ENCODE data around the gene TMEM39B. TPM values are rescaled to one million over a fixed set of nuclear protein-coding genes. Genes with fewer than 3 reads are reported as not detected.
A peak's percentile ranks its signal among the peaks of the same experiment; 100 is the strongest.
"Not testable (repeated sequence)": the region's sequence is repeated elsewhere in the genome, so short reads cannot be mapped to it uniquely, and the experiment has no call there.

Gene TMEM39B
- total RNA-seq, 1 experiment from 2014 or later = 19.0 TPM

DNA sequence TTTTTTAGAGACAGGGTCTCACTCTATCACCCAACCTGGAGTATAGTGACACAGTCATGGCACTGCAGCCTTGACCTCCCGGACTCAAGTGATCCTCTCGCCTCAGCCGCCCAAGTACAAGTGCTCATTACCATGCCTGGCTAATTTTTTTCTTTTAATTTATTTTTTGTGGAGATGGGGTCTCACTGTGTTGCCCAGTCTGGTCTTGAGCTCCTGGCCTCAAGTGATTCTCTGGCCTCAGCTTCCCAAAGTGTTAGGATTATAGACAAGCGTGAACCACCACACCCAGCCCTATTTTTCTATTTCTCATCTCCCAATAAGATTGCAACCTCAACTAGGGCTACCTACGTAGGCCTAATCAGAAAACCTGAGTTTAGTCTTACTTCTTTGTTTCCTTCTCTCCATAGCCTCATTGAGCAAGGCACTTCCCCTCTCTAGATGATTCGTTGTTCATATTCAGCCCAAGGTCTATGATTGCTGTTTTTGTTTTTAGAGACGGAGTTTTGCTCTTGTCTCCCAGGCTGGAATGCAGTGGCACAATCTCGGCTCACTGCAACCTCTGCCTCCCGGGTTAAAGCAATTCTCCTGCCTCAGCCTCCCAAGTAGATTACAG, 34.0 kb downstream of the TMEM39B start:
- in situ Hi-C loops (cut with HindIII; ENCODE audit: low sequenced_read_pairs) = no loop called here
- DNase-seq (ENCODE audit: low spot score) = no peak

GRCh38 chr1:32107742-32108661, 35.3 kb downstream of the TMEM39B start, which contains the start of gene KPNA6:
Gene KPNA6, plus strand, starts transcription at chr1:32108056. Its CDS starts 75 bp downstream, at chr1:32108131.
- in situ Hi-C loops (cut with HindIII; ENCODE audit: low sequenced_read_pairs) = no loop called here
- peak; percentile 95 for DNase-seq (ENCODE audit: low spot score)

- DNase-seq (ENCODE audit: low spot score) = no peak
- in situ Hi-C loops (cut with HindIII; ENCODE audit: low sequenced_read_pairs) = no loop called here
Measured at GRCh38 chr1:32111040-32111623, 38.4 kb downstream of the TMEM39B start.

GRCh38 chr1:32111789-32112188, 39.0 kb downstream of the TMEM39B start:
- no peak for DNase-seq (ENCODE audit: low spot score)
- in situ Hi-C loops (cut with HindIII; ENCODE audit: low sequenced_read_pairs) = no loop called here

DNA sequence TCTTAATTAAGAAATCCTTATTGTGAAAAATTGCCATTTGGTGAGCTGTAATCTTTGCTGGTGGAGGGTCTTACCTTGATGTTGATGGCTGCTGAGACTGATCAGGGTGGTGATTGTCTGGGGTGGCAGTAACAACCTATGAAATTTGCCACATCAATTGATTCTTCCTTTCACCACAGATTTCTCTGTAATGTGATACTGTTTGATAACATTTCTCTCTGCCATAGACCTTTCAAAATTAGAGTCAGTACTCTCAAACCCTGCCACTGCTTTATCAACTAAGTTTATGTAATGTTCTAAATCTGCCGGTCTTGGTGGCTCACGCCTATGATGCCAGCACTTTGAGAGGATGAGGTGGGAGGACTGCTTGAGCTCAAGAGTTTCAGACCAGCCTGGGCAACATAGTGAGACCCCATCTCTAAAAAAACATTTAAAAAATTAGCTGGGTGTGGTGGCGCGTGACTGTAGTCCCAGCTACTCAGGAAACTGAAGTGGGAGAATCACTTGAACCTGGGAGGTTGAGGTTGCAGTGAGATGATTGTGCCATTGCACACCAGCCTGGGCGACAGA, 40.2 kb downstream of the TMEM39B start:
- in situ Hi-C loops (cut with HindIII; ENCODE audit: low sequenced_read_pairs) = no loop called here

GRCh38 chr1:32113436-32113835, 40.7 kb downstream of the TMEM39B start:
- DNase-seq (ENCODE audit: low spot score); in situ Hi-C loops (cut with HindIII; ENCODE audit: low sequenced_read_pairs): not testable (repeated sequence)

More for the DNA sequence above, 40.2 kb downstream of the TMEM39B start:
- DNase-seq (ENCODE audit: low spot score) = no peak

GRCh38 chr1:32114420-32114819, 41.7 kb downstream of the TMEM39B start:
- DNase-seq (ENCODE audit: low spot score) = no peak
- in situ Hi-C loops (cut with HindIII; ENCODE audit: low sequenced_read_pairs) = no loop called here

DNA sequence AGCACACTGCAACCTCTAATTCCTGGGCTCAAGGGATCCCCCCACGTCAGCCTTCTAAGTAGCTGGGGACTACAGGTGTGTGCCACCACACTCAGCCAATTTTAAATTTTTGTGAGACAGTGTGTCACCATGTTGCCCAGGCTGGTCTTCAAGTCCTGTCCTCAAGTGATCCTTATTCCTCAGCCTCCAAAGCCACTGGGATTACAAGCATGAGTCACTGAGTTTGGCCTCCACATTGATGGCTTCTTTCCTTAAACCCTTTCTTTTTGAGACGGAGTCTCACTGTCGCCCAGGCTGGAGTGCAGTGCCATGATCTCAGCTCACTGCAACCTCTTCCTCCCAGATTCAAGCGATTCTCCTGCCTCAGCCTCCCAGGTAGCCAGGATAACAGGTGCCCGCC, 42.8 kb downstream of the TMEM39B start:
- DNase-seq (ENCODE audit: low spot score) = no peak
- in situ Hi-C loops (cut with HindIII; ENCODE audit: low sequenced_read_pairs) = no loop called here

GRCh38 chr1:32116531-32116930, 43.8 kb downstream of the TMEM39B start:
- in situ Hi-C loops (cut with HindIII; ENCODE audit: low sequenced_read_pairs) = no loop called here
- no peak for DNase-seq (ENCODE audit: low spot score)

DNA sequence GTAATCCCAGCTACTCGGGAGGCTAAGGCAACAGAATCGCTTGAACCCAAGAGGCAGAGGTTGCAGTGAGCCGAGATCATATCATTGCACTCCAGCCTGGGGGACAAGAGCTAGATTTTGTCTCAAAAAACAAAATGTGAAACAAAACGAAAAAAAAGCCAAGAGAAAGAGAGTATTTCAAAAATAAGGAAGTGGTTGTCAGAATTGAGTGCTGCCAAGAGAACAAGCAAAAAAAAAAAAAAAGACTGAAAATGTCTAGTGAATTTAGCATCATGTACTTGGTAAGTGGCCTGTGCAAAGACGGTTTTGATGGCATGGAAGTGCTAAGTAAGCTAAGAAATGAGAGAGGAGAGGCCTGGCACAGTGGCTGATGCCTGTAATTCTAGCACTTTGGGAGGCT, 49.4 kb downstream of the TMEM39B start:
- no peak for DNase-seq (ENCODE audit: low spot score)
- in situ Hi-C loops (cut with HindIII; ENCODE audit: low sequenced_read_pairs) = no loop called here

DNA sequence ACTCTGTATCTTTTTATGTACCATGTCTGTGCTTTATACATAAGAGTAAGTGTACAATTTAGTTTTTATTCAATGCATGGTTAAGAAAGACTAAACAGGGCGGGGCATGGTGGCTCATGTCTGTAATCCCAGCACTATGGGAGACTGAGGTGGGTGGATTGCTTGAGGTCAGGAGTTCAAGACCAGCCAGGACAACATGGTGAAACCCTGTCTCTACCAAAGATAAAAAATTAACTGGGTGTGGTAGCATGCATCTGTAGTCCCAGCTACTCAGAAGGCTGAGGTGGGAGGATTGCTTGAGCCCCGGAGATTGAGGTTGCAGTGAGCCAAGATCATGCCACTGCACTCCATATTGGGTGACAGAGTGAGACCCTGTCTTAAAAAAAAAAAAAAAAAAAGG, 50.6 kb downstream of the TMEM39B start:
- in situ Hi-C loops (cut with HindIII; ENCODE audit: low sequenced_read_pairs); DNase-seq (ENCODE audit: low spot score): not testable (repeated sequence)

- no peak for DNase-seq (ENCODE audit: low spot score)
- in situ Hi-C loops (cut with HindIII; ENCODE audit: low sequenced_read_pairs) = no loop called here
Measured at GRCh38 chr1:32125313-32125712, 52.6 kb downstream of the TMEM39B start.

- DNase-seq (ENCODE audit: low spot score) = no peak
- in situ Hi-C loops (cut with HindIII; ENCODE audit: low sequenced_read_pairs) = no loop called here
Measured at GRCh38 chr1:32126770-32127169, 54.0 kb downstream of the TMEM39B start.

DNA sequence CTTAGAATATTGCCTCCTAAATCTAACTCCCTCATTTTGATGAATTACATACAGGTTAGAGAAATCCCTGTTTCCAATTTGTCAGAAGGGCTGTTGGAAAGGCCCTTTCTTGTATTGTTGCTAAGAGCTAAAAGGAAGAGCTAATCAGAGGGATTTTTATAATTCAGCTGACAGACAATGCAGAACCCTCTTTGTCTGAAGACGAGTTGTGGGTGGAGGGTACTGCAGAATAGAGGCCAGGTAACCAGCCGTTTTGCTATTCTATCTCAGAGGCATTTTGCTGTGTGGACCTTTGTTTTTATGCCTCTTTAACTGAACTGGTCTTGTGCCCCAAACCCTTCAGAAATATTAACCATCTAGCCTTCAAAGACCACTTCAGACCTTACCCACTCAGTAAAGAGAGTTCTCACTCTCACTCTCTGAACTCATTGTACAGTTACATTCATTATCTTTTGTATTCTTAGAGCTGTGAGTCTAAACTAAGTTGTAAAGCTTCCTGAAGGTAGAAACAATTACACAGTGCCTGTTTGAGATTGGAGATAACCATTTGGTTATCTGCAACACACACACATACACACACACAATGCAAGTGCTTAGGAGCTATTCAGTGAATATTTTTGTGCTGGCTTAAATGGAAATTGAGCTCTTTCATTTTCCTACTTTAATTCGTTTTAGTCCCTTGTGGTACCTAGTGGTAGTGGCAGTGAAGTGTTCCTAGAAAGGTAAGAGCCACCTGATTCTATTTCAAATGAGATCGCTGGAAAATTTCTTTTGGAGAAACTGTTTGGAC, 54.9 kb downstream of the TMEM39B start:
- DNase-seq (ENCODE audit: low spot score) = no peak
- in situ Hi-C loops (cut with HindIII; ENCODE audit: low sequenced_read_pairs) = no loop called here

DNA sequence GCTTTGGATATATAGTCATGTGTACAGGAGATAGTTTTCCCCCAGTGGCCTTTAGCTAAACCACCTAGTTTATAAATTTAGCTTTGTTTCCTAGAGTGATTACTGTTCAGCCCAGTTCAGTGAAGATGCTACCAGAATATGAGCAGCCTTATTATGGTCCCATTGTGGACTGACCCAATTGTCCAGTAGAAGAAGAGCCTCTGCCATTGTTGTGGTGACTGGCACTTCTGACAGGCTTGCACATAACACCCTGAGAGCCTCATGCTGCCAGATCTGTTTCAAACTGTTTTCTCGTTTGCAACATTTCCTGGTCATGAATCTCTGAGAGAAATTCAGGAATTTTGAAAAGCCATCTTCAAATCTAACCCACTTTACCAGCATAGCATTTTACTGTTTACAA, 55.7 kb downstream of the TMEM39B start:
- in situ Hi-C loops (cut with HindIII; ENCODE audit: low sequenced_read_pairs) = no loop called here
- no peak for DNase-seq (ENCODE audit: low spot score)

DNA sequence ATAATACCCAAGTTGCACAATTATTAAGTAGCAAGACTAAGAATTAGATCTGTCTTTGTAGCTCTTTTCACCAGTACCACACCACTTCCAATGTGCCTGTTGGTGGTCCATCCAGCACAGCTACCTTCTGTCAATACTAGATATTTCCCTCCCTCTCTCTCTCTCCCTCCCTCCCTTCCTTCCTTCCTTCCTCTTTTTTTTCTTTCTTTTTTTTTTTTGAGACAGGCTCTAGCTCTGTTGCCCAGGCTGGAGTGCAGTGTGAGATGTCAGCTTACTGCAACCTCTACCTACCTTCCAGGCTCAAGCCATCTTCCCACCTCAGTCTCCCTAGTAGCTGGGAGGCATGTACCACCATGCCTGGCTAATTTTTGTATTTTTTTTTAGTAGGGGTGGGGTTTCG, 56.2 kb downstream of the TMEM39B start:
- in situ Hi-C loops (cut with HindIII; ENCODE audit: low sequenced_read_pairs) = no loop called here
- no peak for DNase-seq (ENCODE audit: low spot score)

GRCh38 chr1:32133950-32134280, 61.2 kb downstream of the TMEM39B start:
- DNase-seq (ENCODE audit: low spot score); in situ Hi-C loops (cut with HindIII; ENCODE audit: low sequenced_read_pairs): not testable (repeated sequence)

GRCh38 chr1:32137111-32137510, 64.4 kb downstream of the TMEM39B start:
- DNase-seq (ENCODE audit: low spot score) = no peak
- in situ Hi-C loops (cut with HindIII; ENCODE audit: low sequenced_read_pairs) = no loop called here

GRCh38 chr1:32138965-32139364, 66.2 kb downstream of the TMEM39B start:
- no peak for DNase-seq (ENCODE audit: low spot score)
- in situ Hi-C loops (cut with HindIII; ENCODE audit: low sequenced_read_pairs) = no loop called here

All from G401 (cell line).